Psoas muscle (tissue), 8 donors: ENCODE results near the gene GABBR2. TPM values are rescaled to one million over a fixed set of nuclear protein-coding genes. Genes with fewer than 3 reads are reported as not detected.
"Not testable (repeated sequence)": the region's sequence is repeated elsewhere in the genome, so short reads cannot be mapped to it uniquely, and the experiment has no call there.

Experiments
- ATAC-seq, 4 donors: fragments of 200-7000 bp; cut with Tn5 transposase; one replicate each; pipeline ENCODE4 v1.9.1; 2020; ENCODE audit warnings: moderate library complexity in 3 of 4, mild to moderate bottlenecking in 2 of 4
- DNase-seq, 2 donors: peaks; one replicate each; pipeline ENCODE4 v3.0.0-alpha.2; 2020
- H3K27ac ChIP-seq: fragments of 200-600 bp; one replicate; pipeline ENCODE4 v1.8.0; 2022
- H3K27me3 ChIP-seq, 3 donors: fragments of 200-600 bp in 1 of 3; one replicate each; pipeline versions ENCODE4 v1.6.1 to v1.8.0; 2013 to 2022; ENCODE audit warnings: low read length in 2 of 3, mild to moderate bottlenecking in 2 of 3, moderate library complexity in 1 of 3; ENCODE audit not compliant: insufficient read depth in 3 of 3
- H3K36me3 ChIP-seq, 2 donors: fragments of 200-600 bp in 1 of 2; one replicate each; pipeline versions ENCODE4 v1.6.1 to v1.8.0; 2013 to 2022; ENCODE audit warnings: low read depth in 1 of 2, mild to moderate bottlenecking in 1 of 2, moderate library complexity in 1 of 2; ENCODE audit not compliant: insufficient read depth in 1 of 2
- H3K4me1 ChIP-seq: fragments of 200-600 bp; one replicate; pipeline ENCODE4 v1.8.0; 2022
- H3K4me3 ChIP-seq: fragments of 200-600 bp; one replicate; pipeline ENCODE4 v1.8.0; 2022; ENCODE audit warnings: mild to moderate bottlenecking
- H3K9me3 ChIP-seq: fragments of 200-600 bp; one replicate; pipeline ENCODE4 v1.8.0; 2022
- WGBS, 3 donors: extraction: QIAGEN DNeasy Blood & Tissue Kit; methylation state at CpG; one replicate each; pipeline versions ENCODE4 v1.1.6 to v1.1.7; 2013; 5-methylcytosine and 5-hydroxymethylcytosine counted together
- intact Hi-C, 2 donors: fragments of 100-400 bp; cut with DNase I; formaldehyde crosslinking; loops; one replicate each; pipeline versions ENCODE4 v1.11.0 to v1.14.2; 2022
- polyA plus RNA-seq, 3 donors: library from polyadenylated mRNA; stranded (reverse); fragments of 200-250 nt; gene quantifications; one replicate each; pipeline ENCODE4 v1.2.3, GENCODE V29; 2013
- total RNA-seq, 4 donors: library from RNA; stranded (reverse); fragmentation: NEBNext Ultra II Directional in 2 of 4; extraction: Animal tissue kit (Norgen Biotek cat#: 25700) in 2 of 4; gene quantifications; one replicate each; pipeline versions ENCODE4 v1.2.1 to v1.2.4, GENCODE V29; 2021 to 2023
- TF ChIP-seq, protein P1 (sequence below): fragments of 200-600 bp; IDR thresholded peaks from one replicate; pipeline ENCODE4 v1.8.0; 2022; ENCODE audit warnings: antibody characterized with exemption
- donor health status: healthy with polysubstance abuse.
- donor health status: DM: no; HTN: no; CAD: no; lungs with moderate emphysema.
- donor health status: Bipolar disorder and iron deficiency.
- donor health status: healthy.
- donor health status: DM: yes; HTN: yes; CAD: no.
- donor health status: DM: no; HTN: no; CAD: no.
- donor health status: DM: no; HTN: no; CAD: no.
- donor health status: DM: yes; HTN: yes; CAD: no.

GABBR2 gene
- total and polyA plus RNA-seq, 7 donors: 0.08 to 0.66 (median 0.38) TPM

- no peaks in the 10 kb centered on the region for H3K4me1 ChIP-seq
- intact Hi-C loops: no loop called here
- no peaks in the 10 kb centered on the region for H3K9me3 ChIP-seq
- TF ChIP-seq, protein P1, sequence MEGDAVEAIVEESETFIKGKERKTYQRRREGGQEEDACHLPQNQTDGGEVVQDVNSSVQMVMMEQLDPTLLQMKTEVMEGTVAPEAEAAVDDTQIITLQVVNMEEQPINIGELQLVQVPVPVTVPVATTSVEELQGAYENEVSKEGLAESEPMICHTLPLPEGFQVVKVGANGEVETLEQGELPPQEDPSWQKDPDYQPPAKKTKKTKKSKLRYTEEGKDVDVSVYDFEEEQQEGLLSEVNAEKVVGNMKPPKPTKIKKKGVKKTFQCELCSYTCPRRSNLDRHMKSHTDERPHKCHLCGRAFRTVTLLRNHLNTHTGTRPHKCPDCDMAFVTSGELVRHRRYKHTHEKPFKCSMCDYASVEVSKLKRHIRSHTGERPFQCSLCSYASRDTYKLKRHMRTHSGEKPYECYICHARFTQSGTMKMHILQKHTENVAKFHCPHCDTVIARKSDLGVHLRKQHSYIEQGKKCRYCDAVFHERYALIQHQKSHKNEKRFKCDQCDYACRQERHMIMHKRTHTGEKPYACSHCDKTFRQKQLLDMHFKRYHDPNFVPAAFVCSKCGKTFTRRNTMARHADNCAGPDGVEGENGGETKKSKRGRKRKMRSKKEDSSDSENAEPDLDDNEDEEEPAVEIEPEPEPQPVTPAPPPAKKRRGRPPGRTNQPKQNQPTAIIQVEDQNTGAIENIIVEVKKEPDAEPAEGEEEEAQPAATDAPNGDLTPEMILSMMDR: no peak
- WGBS, 3 donors: 62 to 74% (median 67%) methylated on average over 4 of the region's 4 CpGs
- DNase-seq (no peak), ATAC-seq (no peak)
- no peak overlapping the region for H3K27ac ChIP-seq
- no peaks in the 10 kb centered on the region for H3K36me3 ChIP-seq
- H3K27me3 ChIP-seq: no peaks in the 10 kb centered on the region
- no peak overlapping the region for H3K4me3 ChIP-seq
Observed at GRCh38 chr9:98665501-98665900, 43.2 kb downstream of the GABBR2 start.

DNA sequence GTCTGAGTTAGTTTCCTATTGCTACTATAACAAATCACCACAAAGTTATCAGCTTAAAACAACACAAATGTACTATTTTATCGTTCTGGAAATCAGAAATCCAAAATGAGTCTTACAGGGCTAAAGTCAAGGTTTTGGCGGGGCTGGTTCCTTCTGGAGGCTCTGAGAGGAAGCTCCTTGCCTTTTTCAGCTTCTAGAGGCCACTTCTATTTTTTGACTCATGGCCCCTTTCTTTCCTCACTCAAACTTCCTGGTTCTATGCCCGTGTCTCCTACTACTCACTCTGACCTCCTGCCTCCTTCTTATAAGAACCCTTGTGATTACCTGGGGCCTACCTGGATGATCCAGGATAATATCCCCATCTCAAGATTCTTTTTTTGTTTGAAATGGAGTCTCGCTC, 48.2 kb downstream of the GABBR2 start:
- no peaks in the 10 kb centered on the region for H3K36me3 ChIP-seq
- DNase-seq (no peak), ATAC-seq (no peak)
- no peaks in the 10 kb centered on the region for H3K27me3 ChIP-seq
- no peak overlapping the region for H3K4me3 ChIP-seq
- no peaks in the 10 kb centered on the region for H3K4me1 ChIP-seq
- WGBS, 3 donors: 73 to 80% (median 79%) methylated on average over 4 of the region's 4 CpGs
- intact Hi-C loops: no loop called here
- TF ChIP-seq, protein P1: no peak
- no peaks in the 10 kb centered on the region for H3K9me3 ChIP-seq
- no peak overlapping the region for H3K27ac ChIP-seq

DNA sequence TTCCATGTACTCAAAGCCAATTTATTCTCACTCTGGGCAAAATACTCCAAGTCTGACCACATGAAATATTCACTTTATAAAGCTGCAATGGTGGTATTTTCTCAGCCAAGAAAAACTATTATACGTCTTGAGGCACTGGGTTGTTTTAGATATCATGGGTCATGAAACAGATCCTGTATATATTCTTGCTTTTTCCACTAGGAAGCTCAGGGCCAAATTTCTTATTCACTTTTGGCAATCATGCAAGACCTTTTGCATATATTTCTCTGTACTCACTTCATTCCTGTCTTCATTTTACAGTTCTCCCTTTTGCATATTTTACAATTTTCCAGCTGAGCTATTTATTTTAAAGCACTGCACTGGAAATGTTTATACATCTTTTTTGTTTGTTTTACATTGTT, 49.8 kb downstream of the GABBR2 start:
- H3K27ac ChIP-seq: no peak overlapping the region
- H3K27me3 ChIP-seq: no peaks in the 10 kb centered on the region
- H3K4me3 ChIP-seq: no peak overlapping the region
- WGBS, 3 donors: 33 to 42% (median 38%) methylated on average over 1 of the region's 1 CpG
- no peaks in the 10 kb centered on the region for H3K4me1 ChIP-seq
- no peaks in the 10 kb centered on the region for H3K36me3 ChIP-seq
- no peak for DNase-seq
- no peaks in the 10 kb centered on the region for H3K9me3 ChIP-seq
- ATAC-seq: no peak
- intact Hi-C loops: no loop called here
- TF ChIP-seq, protein P1: no peak

GRCh38 chr9:98657897-98658296, 50.8 kb downstream of the GABBR2 start:
- 77 to 87% (median 80%) methylated on average over 4 of the region's 4 CpGs for WGBS, 3 donors
- ATAC-seq (no peak), DNase-seq (no peak)
- TF ChIP-seq, protein P1: no peak
- Histone ChIP-seq H3K4me1 (no peaks in the 10 kb centered on the region), H3K4me3 (no peak overlapping the region), H3K36me3 (no peaks in the 10 kb centered on the region), H3K27me3 (no peaks in the 10 kb centered on the region), H3K9me3 (no peaks in the 10 kb centered on the region), H3K27ac (no peak overlapping the region)
- intact Hi-C loops: no loop called here

GRCh38 chr9:98656511-98656910, 52.2 kb downstream of the GABBR2 start:
- Histone ChIP-seq H3K36me3 (no peaks in the 10 kb centered on the region), H3K27ac (no peak overlapping the region), H3K9me3 (no peaks in the 10 kb centered on the region), H3K4me1 (no peaks in the 10 kb centered on the region), H3K4me3 (no peak overlapping the region), H3K27me3 (no peaks in the 10 kb centered on the region)
- WGBS, 3 donors: 34 to 54% (median 40%) methylated on average over 2 of the region's 2 CpGs
- intact Hi-C loops: no loop called here
- DNase-seq (no peak), ATAC-seq (no peak)
- TF ChIP-seq, protein P1: no peak

GRCh38 chr9:98655428-98655827, 53.3 kb downstream of the GABBR2 start:
- H3K27me3 ChIP-seq, ATAC-seq, DNase-seq, H3K4me1 ChIP-seq, H3K9me3 ChIP-seq, H3K27ac ChIP-seq, intact Hi-C loops, H3K36me3 ChIP-seq, H3K4me3 ChIP-seq: not testable (repeated sequence)
- WGBS, 3 donors: 63 to 94% (median 84%) methylated on average over 1 to 3 of the region's 3 CpGs
